GM12865 (cell line): ENCODE results near the gene GRIN2B.

ENCODE experiments used
- DNase-seq: peaks from one replicate; pipeline ENCODE4 v3.0.0; 2010; ENCODE audit warnings: low read depth
- H3K4me3 ChIP-seq: 2 replicates; pipeline ENCODE4 v1.5.1; 2011; ENCODE audit warnings: mild to moderate bottlenecking, low read depth, low read length, control low read depth
- CTCF ChIP-seq: IDR thresholded peaks from 2 replicates; pipeline ENCODE4 v1.5.1; 2011; ENCODE audit warnings: low read length, control low read depth, low read depth, inconsistent platforms; ENCODE audit not compliant: insufficient read depth; ENCODE audit errors: missing control alignments

The GRIN2B gene

GRCh38 chr12:13947276-13947946 is 34.0 kb downstream of the GRIN2B start:
- no peak overlapping the region for H3K4me3 ChIP-seq
- DNase-seq = no peak
- TF ChIP-seq CTCF = no peak

GRCh38 chr12:13945641-13946040 is 35.8 kb downstream of the GRIN2B start:
- no peak overlapping the region for H3K4me3 ChIP-seq
- no peak for TF ChIP-seq CTCF
- DNase-seq = no peak

- DNase-seq = no peak
- TF ChIP-seq CTCF = no peak
Observed at GRCh38 chr12:13945236-13945635, 36.2 kb downstream of the GRIN2B start.

GRCh38 chr12:13942826-13943225 is 38.6 kb downstream of the GRIN2B start:
- DNase-seq = no peak
- no peak overlapping the region for H3K4me3 ChIP-seq
- no peak for TF ChIP-seq CTCF

More at GRCh38 chr12:13945236-13945635, 36.2 kb downstream of the GRIN2B start:
- no peak overlapping the region for H3K4me3 ChIP-seq

GRCh38 chr12:13941258-13942249 is 39.8 kb downstream of the GRIN2B start:
- H3K4me3 ChIP-seq = no peak overlapping the region
- peak; percentile 71 for DNase-seq
- TF ChIP-seq CTCF = peak; percentile 49

- no peak overlapping the region for H3K4me3 ChIP-seq
- DNase-seq = no peak
- no peak for TF ChIP-seq CTCF
Observed at GRCh38 chr12:13940335-13940865, 41.0 kb downstream of the GRIN2B start.
